ENCODE results near the gene SWSAP1. TPM values are rescaled to one million over a fixed set of nuclear protein-coding genes. Genes with fewer than 3 reads are reported as not detected.

Gene SWSAP1
- total and polyA plus RNA-seq, 2 of the 8 experiments (the other 6 are each of a cell fraction or from before 2014, with no cell fraction given): 3.1 to 5.2 TPM

GRCh38 chr19:11374433-11375142 is at the start of gene SWSAP1 (continued):
- TF ChIP-seq KDM4A (IDR thresholded peaks at IDR 0.05; ENCODE audit: low read depth, low read length, severe bottlenecking): peak; percentile 40
- peak; percentile 37; the same call in 1 of the 2 replicates for TF ChIP-seq ATF2 (IDR thresholded peaks at IDR 0.05; ENCODE audit: low read length)
- no peak for TF ChIP-seq CEBPB (IDR thresholded peaks at IDR 0.05; ENCODE audit: low read depth, low read length)
- TF ChIP-seq TAF1 (IDR thresholded peaks at IDR 0.05; ENCODE audit: low read depth, low read length): peak; percentile 84
- TF ChIP-seq YY1 (IDR thresholded peaks at IDR 0.05; ENCODE audit: low read depth, low read length): peak; percentile 82; the same call in 1 of the 2 replicates
- TF ChIP-seq ASH2L (IDR thresholded peaks at IDR 0.05; ENCODE audit: low read length): peak; percentile 24
- no peak for TF ChIP-seq GABPA (IDR thresholded peaks at IDR 0.05; ENCODE audit: borderline replicate concordance, insufficient read depth, low read length)
- TF ChIP-seq CHD2 (IDR thresholded peaks at IDR 0.05; ENCODE audit: low read length): peak; percentile 83
- TF ChIP-seq SP2 (IDR thresholded peaks at IDR 0.05; ENCODE audit: low read length): peak; percentile 68
- peak; percentile 38; the same call in 1 of the 2 replicates for TF ChIP-seq E2F6 (IDR thresholded peaks at IDR 0.05)
- peak; percentile 50 for TF ChIP-seq MAX (IDR thresholded peaks at IDR 0.05)
- peak; percentile 87 for TF ChIP-seq POLR2AphosphoS5 (IDR thresholded peaks at IDR 0.05; ENCODE audit: low read depth, low read length)
- peak in 1 of 2 experiments; percentile 98; a peak in 2 of 3 replicates for TF ChIP-seq POLR2A (IDR thresholded peaks at IDR 0.05; ENCODE audit: control extremely low read depth in 1 of 2, low read depth in 2 of 2, low read length in 2 of 2)
- TF ChIP-seq SIN3A (conservative IDR thresholded peaks at IDR 0.05 in 1 of 2, IDR thresholded peaks at IDR 0.05 in 1 of 2; ENCODE audit: low read depth in 1 of 2, low read length in 2 of 2): peak in 1 of 2 experiments; percentile 44; a peak in 1 of 4 replicates
